Spleen (tissue), 11 donors: ENCODE data around the gene SH3BP4. TPM values are rescaled to one million over a fixed set of nuclear protein-coding genes. Genes with fewer than 3 reads are reported as not detected.

Experiments used
- DNase-seq: peaks from one replicate; pipeline ENCODE4 v3.0.0-alpha.2; 2020
- H3K27ac ChIP-seq, 8 donors: fragments of 200-600 bp; sonication (generic) in 7 of 8; 1 replicate in 4 of 8; 2 replicates in 4 of 8; pipeline versions ENCODE4 v1.5.0 to v1.8.0; 2016 to 2021; ENCODE audit warnings: inconsistent platforms in 4 of 8, mild to moderate bottlenecking in 4 of 8, moderate library complexity in 1 of 8
- H3K27me3 ChIP-seq, 7 donors: fragments of 200-600 bp; sonication (generic) in 6 of 7; replicated peaks in 1 of 7; 1 replicate in 4 of 7; 2 replicates in 3 of 7; pipeline versions ENCODE4 v1.5.0 to v1.8.0; 2016 to 2021; ENCODE audit warnings: inconsistent platforms in 3 of 7, mild to moderate bottlenecking in 1 of 7
- H3K36me3 ChIP-seq, 6 donors: fragments of 200-600 bp; sonication (generic) in 5 of 6; 1 replicate in 4 of 6; 2 replicates in 2 of 6; pipeline versions ENCODE4 v1.5.0 to v1.8.0; 2016 to 2021; ENCODE audit warnings: inconsistent platforms in 2 of 6
- H3K4me1 ChIP-seq, 6 donors: fragments of 200-600 bp; sonication (generic) in 5 of 6; 1 replicate in 3 of 6; 2 replicates in 3 of 6; pipeline versions ENCODE4 v1.5.0 to v1.8.0; 2016 to 2021; ENCODE audit warnings: inconsistent platforms in 3 of 6
- H3K4me3 ChIP-seq, 8 donors: fragments of 200-600 bp; sonication (generic) in 7 of 8; 1 replicate in 4 of 8; 2 replicates in 4 of 8; pipeline versions ENCODE4 v1.5.0 to v1.8.0; 2016 to 2021; ENCODE audit warnings: inconsistent platforms in 4 of 8, mild to moderate bottlenecking in 4 of 8, moderate library complexity in 2 of 8
- H3K9me3 ChIP-seq, 8 donors: fragments of 200-600 bp; sonication (generic) in 7 of 8; 1 replicate in 4 of 8; 2 replicates in 4 of 8; pipeline versions ENCODE4 v1.5.0 to v1.8.0; 2016 to 2021; ENCODE audit warnings: inconsistent platforms in 4 of 8
- CTCF ChIP-seq, 11 experiments: fragments of 200-600 bp in 7 of 11; fragments of 450-650 bp in 4 of 11; sonication (generic) in 4 of 11; IDR thresholded peaks in 8 of 11; conservative IDR thresholded peaks in 3 of 11; 1 replicate in 7 of 11; 2 replicates in 4 of 11; pipeline versions ENCODE4 v1.4.0 to v1.8.0; 2016 to 2021; ENCODE audit warnings: antibody characterized with exemption in 11 of 11, inconsistent platforms in 4 of 11, mild to moderate bottlenecking in 1 of 11
- POLR2A ChIP-seq, 3 donors: fragments of 450-650 bp; IDR thresholded peaks; one replicate each; pipeline ENCODE4 v1.5.1; 2017; ENCODE audit warnings: antibody characterized with exemption in 3 of 3, mild to moderate bottlenecking in 1 of 3
- POLR2AphosphoS5 ChIP-seq, 3 donors: sonication (generic); formaldehyde crosslinking; IDR thresholded peaks; one replicate each; pipeline ENCODE4 v1.5.1; 2017; ENCODE audit warnings: antibody characterized with exemption in 3 of 3
- WGBS, 5 donors: extraction: QIAGEN DNeasy Blood & Tissue Kit in 3 of 5; methylation state at CpG; one replicate each; pipeline versions ENCODE4 v1.1.5 to v1.1.7; 2013 to 2018; 5-methylcytosine and 5-hydroxymethylcytosine counted together
- intact Hi-C: fragments of 100-400 bp; cut with DNase I; formaldehyde crosslinking; loops from one replicate; pipeline ENCODE4 v1.15.0; 2023; ENCODE audit warnings: low total_unique reads
- polyA plus RNA-seq, 3 donors: library from polyadenylated mRNA; stranded (reverse); fragments of 200-250 nt; gene quantifications; one replicate each; pipeline ENCODE4 v1.2.1, GENCODE V29; 2013
- total RNA-seq, 7 donors: library from RNA; depleted of rRNA in 3 of 7; stranded (reverse); fragments of >200 nt in 3 of 7; fragmentation: NEBNext Ultra II Directional in 4 of 7; extraction: Animal tissue kit (Norgen Biotek cat#: 25700) in 4 of 7; gene quantifications; one replicate each; pipeline versions ENCODE4 v1.1.0 to v1.2.1, GENCODE V29; 2016 to 2021
- donor health status: healthy with polysubstance abuse.
- donor health status: DM: no; HTN: no; CAD: no; lungs with moderate emphysema.
- donor health status: DM: no; HTN: no; CAD: no.
- donor health status: Bipolar disorder and iron deficiency.
- donor health status: healthy.
- donor health status: DM: no; HTN: no; CAD: no.
- donor health status: DM: yes; HTN: yes; CAD: no.

SH3BP4 gene
- total and polyA plus RNA-seq, 10 donors: 2.3 to 21.0 (median 12.4) TPM

GRCh38 chr2:235064976-235065375, 113.2 kb downstream of the SH3BP4 start:
- Histone ChIP-seq H3K4me1 (no peaks in the 10 kb centered on the region), H3K36me3 (no peaks in the 10 kb centered on the region), H3K27me3 (peaks cover 0 to 6% (median 0%) of the 10 kb centered on the region in 7 donors), H3K9me3 (peaks cover 0 to 3% (median 0%) of the 10 kb centered on the region in 8 donors), H3K4me3 (no peak overlapping the region), H3K27ac (no peak overlapping the region)
- 84 to 88% (median 86%) methylated on average over 7 of the region's 7 CpGs for WGBS, 5 donors
- intact Hi-C loops: no loop called here
- TF ChIP-seq CTCF (IDR thresholded peaks at IDR 0.05 in 8 of 11, conservative IDR thresholded peaks at IDR 0.05 in 3 of 11) (no peak), POLR2A (IDR thresholded peaks at IDR 0.05) (no peak)
- no peak for DNase-seq

- Histone ChIP-seq H3K27me3 (peaks cover 0 to 6% (median 0%) of the 10 kb centered on the region in 7 donors), H3K4me1 (no peaks in the 10 kb centered on the region), H3K4me3 (no peak overlapping the region), H3K36me3 (no peaks in the 10 kb centered on the region), H3K27ac (no peak overlapping the region), H3K9me3 (peaks cover 0 to 3% (median 0%) of the 10 kb centered on the region in 8 donors)
- TF ChIP-seq POLR2A (IDR thresholded peaks at IDR 0.05) (no peak), CTCF (IDR thresholded peaks at IDR 0.05 in 8 of 11, conservative IDR thresholded peaks at IDR 0.05 in 3 of 11) (no peak), POLR2AphosphoS5 (IDR thresholded peaks at IDR 0.05) (no peak)
- intact Hi-C loops: no loop called here
- WGBS, 5 donors: 67 to 83% (median 76%) methylated on average over 4 of the region's 4 CpGs
- DNase-seq: no peak
Measured at GRCh38 chr2:235066490-235066889, 114.7 kb downstream of the SH3BP4 start.

GRCh38 chr2:235066895-235067294, 115.1 kb downstream of the SH3BP4 start:
- Histone ChIP-seq H3K4me1 (no peaks in the 10 kb centered on the region), H3K4me3 (no peak overlapping the region), H3K27ac (no peak overlapping the region), H3K36me3 (no peaks in the 10 kb centered on the region), H3K27me3 (peaks cover 0 to 6% (median 0%) of the 10 kb centered on the region in 7 donors), H3K9me3 (peaks cover 0 to 3% (median 0%) of the 10 kb centered on the region in 8 donors)
- 67 to 89% (median 73%) methylated on average over 4 of the region's 4 CpGs for WGBS, 5 donors
- intact Hi-C loops: no loop called here
- DNase-seq: peak; percentile 19
- TF ChIP-seq POLR2A (IDR thresholded peaks at IDR 0.05) (no peak), CTCF (IDR thresholded peaks at IDR 0.05 in 8 of 11, conservative IDR thresholded peaks at IDR 0.05 in 3 of 11) (no peak), POLR2AphosphoS5 (IDR thresholded peaks at IDR 0.05) (no peak)

GRCh38 chr2:235068701-235069100, 116.9 kb downstream of the SH3BP4 start:
- H3K4me3 ChIP-seq: no peak overlapping the region
- 76 to 97% (median 95%) methylated on average over 3 of the region's 3 CpGs for WGBS, 5 donors

More at GRCh38 chr2:235068701-235069100, 116.9 kb downstream of the SH3BP4 start:
- Histone ChIP-seq H3K4me1 (no peaks in the 10 kb centered on the region), H3K9me3 (peaks cover 0 to 3% (median 0%) of the 10 kb centered on the region in 8 donors), H3K27ac (no peak overlapping the region), H3K27me3 (peaks cover 0 to 4% (median 0%) of the 10 kb centered on the region in 7 donors), H3K36me3 (no peaks in the 10 kb centered on the region)
- TF ChIP-seq POLR2A (IDR thresholded peaks at IDR 0.05): no peak
- TF ChIP-seq CTCF (IDR thresholded peaks at IDR 0.05 in 8 of 11, conservative IDR thresholded peaks at IDR 0.05 in 3 of 11): no peak
- no peak for TF ChIP-seq POLR2AphosphoS5 (IDR thresholded peaks at IDR 0.05)
- intact Hi-C loops: no loop called here
- no peak for DNase-seq
